Measurements from ENCODE around the gene LRRTM4. TPM values are rescaled to one million over a fixed set of nuclear protein-coding genes. Genes with fewer than 3 reads are reported as not detected.

The LRRTM4 gene
- total RNA-seq, 1 experiment from 2014 or later: 0.13 TPM

- H3K4me1 ChIP-seq (ENCODE audit: insufficient read depth, low read length, poor library complexity, severe bottlenecking): no peaks in the 10 kb centered on the region
- TF ChIP-seq CTCF (conservative IDR thresholded peaks at IDR 0.05; ENCODE audit: low read depth, low read length) (no peak), EZH2 (IDR thresholded peaks at IDR 0.05; ENCODE audit: borderline replicate concordance, low read depth, low read length, poor library complexity, severe bottlenecking) (no peak)
- DNase-seq (ENCODE audit: low spot score): no peak
- no peaks in the 10 kb centered on the region for H3K27me3 ChIP-seq (replicated peaks; ENCODE audit: insufficient read depth, low read depth, low read length, poor library complexity)
- BruUV-seq (replicated peaks): no TSS peak
- H3K36me3 ChIP-seq (ENCODE audit: insufficient read depth, low read length, poor library complexity, severe bottlenecking): no peaks in the 10 kb centered on the region
- H3K4me3 ChIP-seq (ENCODE audit: low read depth, low read length, poor library complexity, severe bottlenecking): no peak overlapping the region
- H3K9me3 ChIP-seq (ENCODE audit: low read depth, low read length, poor library complexity, severe bottlenecking): no peaks in the 10 kb centered on the region
- H3K27ac ChIP-seq (ENCODE audit: low read depth, low read length, poor library complexity, severe bottlenecking): no peak overlapping the region
- intact Hi-C loops (cut with micrococcal nuclease; ENCODE audit: unreplicated experiment): no loop called here
- ChIA-PET POLR2A (ENCODE audit: low non-redundant PET) (no interaction called here), CTCF (no interaction called here)
Measured at GRCh38 chr2:76733736-76734135, 788.4 kb downstream of the LRRTM4 start.

GRCh38 chr2:76731157-76731556, 791.0 kb downstream of the LRRTM4 start:
- TF ChIP-seq EZH2 (IDR thresholded peaks at IDR 0.05; ENCODE audit: borderline replicate concordance, low read depth, low read length, poor library complexity, severe bottlenecking) (no peak), CTCF (conservative IDR thresholded peaks at IDR 0.05; ENCODE audit: low read depth, low read length) (no peak)
- no peaks in the 10 kb centered on the region for H3K4me1 ChIP-seq (ENCODE audit: insufficient read depth, low read length, poor library complexity, severe bottlenecking)
- H3K9me3 ChIP-seq (ENCODE audit: low read depth, low read length, poor library complexity, severe bottlenecking): no peaks in the 10 kb centered on the region
- POLR2A ChIA-PET (ENCODE audit: low non-redundant PET): no interaction called here
- BruUV-seq (replicated peaks): no TSS peak
- H3K36me3 ChIP-seq (ENCODE audit: insufficient read depth, low read length, poor library complexity, severe bottlenecking): no peaks in the 10 kb centered on the region
- CTCF ChIA-PET: no interaction called here
- no peak for DNase-seq (ENCODE audit: low spot score)
- H3K27ac ChIP-seq (ENCODE audit: low read depth, low read length, poor library complexity, severe bottlenecking): no peak overlapping the region
- no peaks in the 10 kb centered on the region for H3K27me3 ChIP-seq (replicated peaks; ENCODE audit: insufficient read depth, low read depth, low read length, poor library complexity)
- intact Hi-C loops (cut with micrococcal nuclease; ENCODE audit: unreplicated experiment): no loop called here
- no peak overlapping the region for H3K4me3 ChIP-seq (ENCODE audit: low read depth, low read length, poor library complexity, severe bottlenecking)

- DNase-seq (ENCODE audit: low spot score): no peak
- H3K27ac ChIP-seq (ENCODE audit: low read depth, low read length, poor library complexity, severe bottlenecking): no peak overlapping the region
- no peaks in the 10 kb centered on the region for H3K36me3 ChIP-seq (ENCODE audit: insufficient read depth, low read length, poor library complexity, severe bottlenecking)
- TF ChIP-seq CTCF (conservative IDR thresholded peaks at IDR 0.05; ENCODE audit: low read depth, low read length) (no peak), EZH2 (IDR thresholded peaks at IDR 0.05; ENCODE audit: borderline replicate concordance, low read depth, low read length, poor library complexity, severe bottlenecking) (no peak)
- no peaks in the 10 kb centered on the region for H3K4me1 ChIP-seq (ENCODE audit: insufficient read depth, low read length, poor library complexity, severe bottlenecking)
- intact Hi-C loops (cut with micrococcal nuclease; ENCODE audit: unreplicated experiment): no loop called here
- BruUV-seq (replicated peaks): no TSS peak
- POLR2A ChIA-PET (ENCODE audit: low non-redundant PET): no interaction called here
- H3K4me3 ChIP-seq (ENCODE audit: low read depth, low read length, poor library complexity, severe bottlenecking): no peak overlapping the region
- no peaks in the 10 kb centered on the region for H3K27me3 ChIP-seq (replicated peaks; ENCODE audit: insufficient read depth, low read depth, low read length, poor library complexity)
- H3K9me3 ChIP-seq (ENCODE audit: low read depth, low read length, poor library complexity, severe bottlenecking): no peaks in the 10 kb centered on the region
- CTCF ChIA-PET: no interaction called here
Measured at GRCh38 chr2:76730021-76730420, 792.2 kb downstream of the LRRTM4 start.

Measured in A673 (cell line).